HG03354 (cell line): ENCODE measurements around the gene MRPS34.
"Not testable (repeated sequence)": the region's sequence is repeated elsewhere in the genome, so short reads cannot be mapped to it uniquely, and the experiment has no call there.

Experiments used
- ATAC-seq: cut with Tn5 transposase; IDR thresholded peaks from one replicate; pipeline ENCODE4 v1.9.1; 2021; ENCODE audit warnings: mild to moderate bottlenecking; ENCODE audit not compliant: unreplicated experiment, poor library complexity, severe bottlenecking

The MRPS34 gene

DNA sequence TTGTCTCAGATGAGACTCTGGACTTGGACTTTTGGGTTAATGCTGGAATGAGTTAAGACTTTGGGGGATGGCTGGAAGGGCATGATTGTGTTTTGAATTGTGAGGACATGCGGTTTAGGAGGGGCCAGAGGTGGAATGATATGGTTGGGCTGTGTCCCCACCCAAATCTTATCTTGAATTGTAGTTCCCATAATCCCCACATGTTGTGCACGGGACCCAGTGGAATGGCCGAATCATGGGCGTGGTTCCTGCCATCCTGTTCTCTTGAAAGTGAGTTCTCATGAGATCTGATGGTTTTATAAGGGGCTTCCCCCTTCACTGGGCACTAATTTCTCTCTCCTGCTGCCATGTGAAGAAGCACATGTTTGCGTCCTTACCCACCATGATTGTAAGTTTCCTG lies 26.3 kb upstream of the MRPS34 start:
- ATAC-seq, result not testable (repeated sequence)

DNA sequence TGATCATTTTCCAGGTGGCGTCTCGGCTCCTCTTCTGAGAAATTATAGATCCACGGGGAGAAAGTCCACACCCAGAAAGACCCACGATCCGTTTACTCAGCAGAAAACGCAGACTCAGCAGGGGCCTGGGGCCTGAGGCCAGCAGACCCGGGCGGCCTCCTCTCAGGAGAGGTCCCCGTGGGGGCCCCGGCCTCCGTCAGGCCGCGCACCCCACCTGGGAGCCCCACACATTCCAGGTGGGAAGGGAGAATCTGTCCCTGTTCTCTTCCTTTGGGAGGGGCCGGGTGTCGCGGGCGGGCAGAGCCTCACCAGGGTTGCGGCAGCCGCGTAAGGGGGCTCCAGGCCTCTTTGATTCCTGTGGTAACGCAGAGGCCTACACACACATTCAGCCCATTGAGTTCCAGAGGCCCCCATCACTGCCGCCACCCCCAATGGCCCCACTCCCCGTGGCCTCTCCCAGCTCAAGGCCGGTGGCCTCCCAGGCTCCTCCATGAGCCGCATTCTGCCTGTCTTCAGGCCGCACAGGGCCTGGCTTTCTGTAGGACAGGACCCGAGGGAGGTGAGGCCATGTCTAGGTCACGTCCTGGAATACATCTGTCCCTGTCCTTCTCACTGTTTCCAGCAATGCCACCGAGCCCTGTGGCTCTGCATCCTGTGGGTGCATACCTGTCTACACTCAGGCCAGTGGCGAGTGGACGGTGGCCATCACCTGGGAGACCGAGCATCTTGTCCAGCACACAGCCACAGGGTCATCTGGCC lies 22.2 kb upstream of the MRPS34 start:
- ATAC-seq, result no peak

DNA sequence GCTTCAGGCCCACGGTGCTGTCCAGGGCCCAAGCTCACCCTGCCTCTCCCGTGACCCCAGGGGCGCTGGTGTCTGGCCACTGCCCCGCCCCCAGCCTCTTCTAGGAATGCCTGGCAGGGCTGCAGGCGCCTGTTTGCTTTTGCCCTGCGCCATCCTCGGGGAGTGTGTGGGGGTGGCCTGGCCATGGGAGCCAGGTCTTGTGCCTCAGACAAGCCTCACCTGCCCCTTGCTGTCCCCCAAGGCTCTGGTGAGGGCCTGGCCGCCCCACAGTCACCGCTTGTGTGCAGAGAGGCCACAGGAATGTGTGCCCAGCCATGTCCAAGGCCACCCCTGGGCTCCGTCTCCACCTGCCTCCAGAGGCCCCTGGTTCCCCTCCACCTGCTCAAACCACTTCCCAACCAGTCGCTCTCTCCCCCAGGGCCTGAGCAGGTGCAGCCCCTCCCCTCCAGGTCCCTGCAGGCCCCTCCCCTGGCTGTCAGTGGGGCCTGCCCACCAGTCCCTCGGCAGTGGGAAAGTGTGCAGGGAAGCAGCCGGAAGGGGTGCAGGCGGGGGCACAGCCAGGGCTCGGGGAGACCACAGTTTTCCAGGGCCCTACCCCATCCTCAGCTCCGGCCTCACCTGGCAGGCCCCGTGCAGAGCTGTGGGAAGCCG lies 21.4 kb upstream of the MRPS34 start:
- no peak for ATAC-seq

DNA sequence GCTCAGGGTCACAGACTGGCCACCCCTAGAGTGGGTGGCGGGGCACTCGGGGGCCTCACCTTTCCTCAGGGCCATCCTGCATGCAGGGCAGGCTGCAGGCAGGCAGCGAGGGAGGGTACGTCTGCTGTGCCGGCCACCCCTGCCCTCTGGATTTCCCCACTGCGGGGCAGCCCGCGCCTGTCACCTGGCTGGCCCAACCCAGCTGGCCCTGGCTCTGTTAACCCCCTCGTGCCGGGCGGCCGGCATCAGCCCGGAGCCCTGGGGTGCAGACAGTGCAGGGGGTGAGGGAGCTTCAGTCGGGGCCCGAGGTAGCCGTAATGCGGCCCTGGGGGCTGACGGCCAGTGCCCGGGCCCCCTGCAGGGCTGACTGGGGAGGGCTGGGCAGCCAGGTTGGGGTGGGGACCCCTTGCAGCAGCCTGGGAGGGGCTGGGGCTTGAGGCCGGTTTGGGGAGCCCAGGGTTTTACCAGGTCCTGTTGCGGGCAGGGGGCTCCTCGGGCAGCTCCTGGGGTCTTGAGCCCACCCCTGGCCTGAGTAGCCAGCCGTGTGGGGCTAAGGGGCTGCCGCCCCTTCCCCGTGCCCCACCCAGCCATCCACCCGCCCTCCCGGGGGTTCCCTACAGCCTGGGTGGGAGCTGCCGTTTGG lies 20.8 kb upstream of the MRPS34 start, which contains the start of gene IGFALS:
TSS of gene IGFALS (minus strand) at position 128 of the 643 bp plus-strand sequence. CDS start at position 75, 53 bp downstream.
- ATAC-seq, result no peak

DNA sequence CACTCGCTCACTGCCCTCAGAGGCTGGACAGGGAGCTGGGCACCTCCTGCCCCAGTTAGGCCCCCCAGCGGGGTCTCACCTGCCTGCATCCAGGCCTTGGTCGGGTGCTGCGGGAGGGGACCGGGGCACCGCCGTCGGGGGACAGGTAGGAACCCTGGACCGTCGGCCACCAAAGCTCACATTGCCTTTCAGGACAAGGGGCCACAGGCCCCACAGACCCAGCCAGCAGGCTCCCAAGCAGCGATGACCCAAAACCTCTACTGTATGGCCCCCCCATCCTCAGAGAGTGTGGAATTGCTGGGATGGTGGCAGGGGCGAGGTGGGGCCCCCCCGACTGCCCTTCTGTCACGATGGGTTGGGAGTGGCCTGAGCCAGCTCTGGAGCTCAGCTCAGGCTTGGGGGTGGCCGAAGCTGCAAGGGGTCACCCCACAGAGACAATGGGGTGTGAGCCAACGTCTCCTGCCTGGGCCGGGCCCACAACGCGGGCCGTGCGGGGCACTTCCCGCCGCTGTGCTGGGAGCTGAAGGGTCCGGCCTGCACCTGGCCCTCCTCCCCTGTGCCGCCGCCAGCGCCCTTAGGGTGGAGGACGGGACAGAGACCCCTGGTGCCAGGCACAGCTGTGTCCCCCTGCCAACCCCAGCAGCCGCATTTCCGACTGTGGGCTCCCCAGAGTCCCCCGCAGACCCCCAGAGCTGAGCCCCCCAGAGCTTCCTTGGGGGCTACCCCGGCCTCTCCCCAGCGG lies 20.1 kb upstream of the MRPS34 start:
- ATAC-seq, result no peak

- no peak for ATAC-seq
These were observed 19.2 kb upstream of the MRPS34 start for GRCh38 chr16:1791943-1792812.

DNA sequence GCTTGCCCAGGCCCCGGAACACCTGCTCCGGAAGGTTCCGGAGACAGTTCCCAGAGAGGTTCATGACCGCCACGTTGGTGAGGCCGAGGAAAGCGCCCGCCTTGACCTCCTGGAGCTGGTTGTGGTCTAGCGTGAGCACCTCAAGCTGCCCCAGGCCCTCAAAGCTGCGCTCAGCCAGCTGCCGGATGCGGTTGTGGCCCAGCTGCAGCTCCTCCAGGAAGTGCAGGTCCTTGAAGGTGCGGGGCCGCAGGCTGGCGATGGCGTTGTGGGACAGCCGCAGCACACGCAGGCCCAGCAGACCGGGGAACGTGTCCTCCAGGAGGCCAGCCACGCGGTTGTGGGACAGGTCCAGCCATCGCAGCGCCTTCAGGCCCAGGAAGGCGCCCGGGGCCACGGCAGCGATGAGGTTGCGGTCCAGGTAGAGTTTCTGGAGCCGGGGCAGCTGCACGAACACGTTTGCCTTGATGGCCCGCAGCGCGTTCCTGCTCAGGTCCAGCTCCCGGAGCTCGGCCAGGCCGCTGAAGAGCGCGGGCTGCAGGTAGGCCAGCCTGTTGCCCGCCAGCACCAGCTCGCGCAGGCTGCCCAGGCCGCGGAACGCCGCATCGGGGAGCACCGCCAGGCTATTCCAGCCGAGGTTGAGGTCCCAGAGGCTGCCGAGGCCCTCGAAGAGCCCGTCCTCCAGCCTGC lies 18.5 kb upstream of the MRPS34 start:
- ATAC-seq, result no peak

DNA sequence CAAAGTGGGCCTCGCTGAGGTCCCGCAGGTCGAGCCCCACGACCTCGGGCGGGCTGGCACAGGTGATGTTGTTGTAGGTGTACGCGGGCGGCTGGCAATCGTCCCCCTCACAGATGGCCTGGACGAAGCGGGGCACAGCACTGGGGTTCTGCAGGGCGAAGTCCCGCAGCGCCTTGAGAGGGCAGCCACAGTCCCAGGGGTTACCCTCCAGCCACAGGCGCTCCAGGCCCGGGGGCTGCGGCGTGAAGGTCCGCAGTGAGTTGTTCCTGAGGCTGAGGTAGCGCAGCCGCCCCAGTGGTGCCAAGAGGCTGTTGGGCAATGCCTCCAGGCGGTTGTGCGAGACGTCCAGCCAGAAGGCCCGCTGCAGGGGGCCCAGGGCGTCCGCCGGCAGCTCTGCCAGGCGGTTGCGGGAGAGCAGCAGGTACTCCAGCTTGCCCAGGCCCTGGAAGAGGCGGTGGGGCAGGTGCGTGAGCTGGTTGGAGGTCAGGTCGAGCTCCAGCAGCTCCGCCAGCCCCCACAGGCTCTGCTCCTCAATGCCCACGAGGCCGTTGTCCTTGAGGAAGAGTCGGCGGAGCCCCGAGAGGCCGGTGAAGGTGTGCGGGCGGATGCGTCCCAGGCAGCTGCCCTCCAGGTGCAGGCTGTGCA lies 17.8 kb upstream of the MRPS34 start:
- no peak for ATAC-seq

- no peak for ATAC-seq
These were observed 17.3 kb upstream of the MRPS34 start for GRCh38 chr16:1790261-1790610.

DNA sequence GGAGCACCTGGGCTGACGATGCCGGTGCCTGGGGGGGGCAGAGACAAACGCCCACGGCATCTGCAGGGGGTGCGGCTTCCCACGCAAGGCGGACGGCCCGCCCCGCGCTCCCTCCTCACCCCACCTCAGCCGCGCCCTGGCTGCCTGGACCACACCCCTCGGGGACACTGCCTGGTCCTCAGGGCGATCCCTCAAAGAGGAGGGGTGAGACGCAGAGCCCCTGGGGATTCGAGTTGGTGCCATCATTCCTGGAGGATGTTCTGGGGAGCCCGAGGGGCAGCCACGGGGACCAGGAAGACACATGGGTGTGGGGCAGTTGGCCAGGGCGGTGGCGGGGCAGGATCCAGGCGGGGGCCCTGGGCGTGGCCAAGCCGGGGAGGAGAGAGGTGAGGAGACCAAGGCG lies 16.7 kb upstream of the MRPS34 start:
- no peak for ATAC-seq

DNA sequence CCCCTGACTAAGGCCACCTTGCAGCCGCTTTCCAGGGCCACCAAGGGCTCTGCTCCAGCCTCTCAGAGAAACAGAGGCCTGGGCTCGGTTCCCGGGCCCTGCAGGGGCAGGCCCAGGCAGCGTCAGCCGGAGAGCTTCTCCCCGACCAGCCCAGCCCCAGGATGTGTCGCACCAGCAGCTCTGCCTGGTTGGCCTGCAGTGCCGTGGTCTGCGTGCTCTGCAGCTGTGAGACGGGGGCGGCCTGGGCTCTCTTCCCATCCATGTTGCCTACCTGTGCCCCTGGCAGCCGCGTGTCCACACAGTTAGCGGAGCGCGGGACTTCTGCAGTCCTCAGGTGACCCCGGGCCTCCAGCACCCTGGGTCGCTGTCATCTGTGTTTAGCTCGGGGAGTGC lies 15.8 kb upstream of the MRPS34 start:
- no peak for ATAC-seq

DNA sequence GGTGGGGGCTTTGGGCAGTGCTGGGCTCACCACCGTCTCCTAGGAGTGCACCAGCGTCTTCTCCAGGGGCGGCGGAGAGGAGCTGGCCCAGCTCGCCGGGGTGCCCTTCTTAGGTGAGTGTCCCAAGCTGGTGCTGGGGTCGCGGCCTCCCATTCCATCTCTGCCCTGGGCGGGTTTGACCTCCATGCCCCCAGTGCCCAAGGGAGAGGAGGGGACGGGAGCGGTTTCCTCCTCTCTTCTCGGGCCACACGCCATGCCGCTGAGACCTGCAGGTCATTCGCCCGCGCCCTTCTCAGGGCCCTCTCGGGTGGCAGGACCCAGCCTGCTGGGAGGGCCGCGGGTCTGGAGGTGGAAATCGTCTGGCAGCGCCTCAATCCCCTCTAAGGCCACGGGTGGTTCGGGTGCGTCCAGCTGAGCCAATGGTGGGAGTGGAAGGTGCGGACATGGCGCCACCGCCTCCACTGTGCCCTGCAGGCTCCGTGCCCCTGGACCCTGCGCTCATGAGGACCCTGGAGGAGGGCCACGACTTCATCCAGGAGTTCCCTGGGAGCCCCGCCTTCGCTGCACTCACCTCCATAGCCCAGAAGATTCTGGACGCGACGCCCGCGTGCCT lies 15.3 kb upstream of the MRPS34 start:
- ATAC-seq, result no peak

- ATAC-seq, result no peak
These were observed 14.6 kb upstream of the MRPS34 start for GRCh38 chr16:1787322-1788094.

DNA sequence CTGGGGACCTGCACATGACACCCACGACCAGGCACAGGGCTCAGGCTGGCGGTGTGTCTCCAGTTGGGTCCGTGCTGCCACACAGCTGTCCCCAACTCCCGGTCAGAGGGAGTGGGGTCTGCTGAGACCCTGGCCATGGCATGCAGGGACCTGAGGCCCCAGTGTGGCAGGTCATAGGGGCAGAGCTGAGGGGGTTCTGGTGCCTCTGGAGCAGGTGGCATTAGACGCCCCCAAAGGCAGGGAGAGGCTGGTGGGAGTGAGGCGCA lies 14.1 kb upstream of the MRPS34 start:
- ATAC-seq, result no peak

GRCh38 chr16:1786242-1787055 lies 13.5 kb upstream of the MRPS34 start:
- ATAC-seq, result no peak

- ATAC-seq, result no peak
These were observed 12.9 kb upstream of the MRPS34 start for GRCh38 chr16:1785846-1786170.
